HCT116 (cell line): ENCODE measurements around the gene NKAIN4. TPM values are rescaled to one million over a fixed set of nuclear protein-coding genes. Genes with fewer than 3 reads are reported as not detected.

Experiments
- ATAC-seq: fragments of 200-7000 bp; cut with Tn5 transposase; 2 replicates; pipeline ENCODE4 v1.9.1; 2020; ENCODE audit warnings: mild to moderate bottlenecking, moderate library complexity
- BruUV-seq: library from RNA; stranded (reverse); fragments of 400-500 nt; replicated peaks from 2 replicates; lab custom pipeline; 2021; lab: Mats Ljungman, UMichigan
- CTCF ChIA-PET: fragments of 300-600 bp; sonication (Branson Sonifier 250); formaldehyde crosslinking; loops from one replicate; lab custom pipeline; 2021; ENCODE audit warnings: antibody characterized with exemption; lab: Charles Lee
- POLR2A ChIA-PET: fragments of 300-600, 350-600 bp; sonication (Branson Sonifier 250); formaldehyde crosslinking; loops from one replicate; lab custom pipeline; 2021; ENCODE audit warnings: antibody characterized with exemption; lab: Charles Lee
- RAD21 ChIA-PET, 2 experiments: fragments of 300-600 bp; sonication (Branson Sonifier 250); formaldehyde crosslinking; loops; one replicate each; lab custom pipeline; 2023; ENCODE audit warnings: low total read pairs in 2 of 2; ENCODE audit not compliant: uncharacterized antibody in 2 of 2, unreplicated experiment in 2 of 2, low non-redundant PET in 1 of 2; lab: Charles Lee
- DNase-seq: peaks from one replicate; pipeline ENCODE4 v3.0.0-alpha.2; 2010; ENCODE audit warnings: low read depth, low spot score
- H2AFZ ChIP-seq: fragments of 200-600 bp; shearing (Covaris generic), sonication (generic); 2 replicates; pipeline ENCODE4 v1.6.1; 2017; ENCODE audit warnings: low read depth, mixed run types, mixed read lengths, antibody characterized with exemption, low read length; ENCODE audit not compliant: poor library complexity, severe bottlenecking
- H3K27ac ChIP-seq: 2 replicates; pipeline ENCODE4 v1.5.1; 2012; ENCODE audit warnings: low read depth, low read length
- H3K27me3 ChIP-seq: fragments of 200-600 bp; sonication (generic); 2 replicates; pipeline ENCODE4 v1.6.1; 2016; ENCODE audit warnings: mixed run types, low read length, mixed read lengths; ENCODE audit not compliant: insufficient read depth
- H3K36me3 ChIP-seq, 2 experiments: fragments of 200-500 bp in 1 of 2; fragments of 200-600 bp in 1 of 2; sonication (Bioruptor generic) in 1 of 2; sonication (generic) in 1 of 2; 2 replicates each; pipeline versions ENCODE4 v1.5.1 to v1.6.1; 2014 to 2016; ENCODE audit warnings: low read length in 2 of 2, inconsistent platforms in 1 of 2, mixed read lengths in 1 of 2, mixed run types in 1 of 2; ENCODE audit not compliant: insufficient read depth in 2 of 2, control insufficient read depth in 1 of 2
- H3K4me1 ChIP-seq, 2 experiments: fragments of 200-600 bp in 1 of 2; sonication (generic) in 1 of 2; 2 replicates each; pipeline versions ENCODE4 v1.5.1 to v1.6.1; 2012 to 2017; ENCODE audit warnings: low read length in 2 of 2, inconsistent platforms in 1 of 2, mild to moderate bottlenecking in 1 of 2, mixed read lengths in 1 of 2, mixed run types in 1 of 2, moderate library complexity in 1 of 2; ENCODE audit not compliant: insufficient read depth in 2 of 2, control insufficient read depth in 1 of 2
- H3K4me2 ChIP-seq: fragments of 200-600 bp; sonication (generic); 2 replicates; pipeline ENCODE4 v1.6.1; 2017; ENCODE audit warnings: mixed run types, low read length, mixed read lengths
- H3K4me3 ChIP-seq, 2 experiments: fragments of 200-600 bp in 1 of 2; sonication (generic) in 1 of 2; replicated peaks in 1 of 2; 2 replicates each; pipeline ENCODE4 v1.5.1; 2011 to 2016; ENCODE audit warnings: low read length in 2 of 2, control low read depth in 1 of 2, low read depth in 1 of 2, mild to moderate bottlenecking in 1 of 2, mixed read lengths in 1 of 2, mixed run types in 1 of 2
- H3K79me2 ChIP-seq: fragments of 200-600 bp; sonication (generic); 2 replicates; pipeline ENCODE4 v1.6.1; 2017; ENCODE audit warnings: mild to moderate bottlenecking, mixed run types, low read length, moderate library complexity, mixed read lengths; ENCODE audit not compliant: insufficient read depth
- H3K9ac ChIP-seq: fragments of 200-600 bp; sonication (generic); 2 replicates; pipeline ENCODE4 v1.6.1; 2016; ENCODE audit warnings: low read length, mixed read lengths
- H3K9me2 ChIP-seq: fragments of 200-600 bp; sonication (generic), shearing (Covaris generic); 2 replicates; pipeline ENCODE4 v1.6.1; 2017; ENCODE audit warnings: mixed run types, mild to moderate bottlenecking, moderate library complexity; ENCODE audit not compliant: insufficient read depth
- H3K9me3 ChIP-seq, 2 experiments: fragments of 200-500 bp in 1 of 2; fragments of 200-600 bp in 1 of 2; sonication (Bioruptor generic) in 1 of 2; sonication (generic) in 1 of 2; 2 replicates each; pipeline ENCODE4 v1.6.1; 2014 to 2017; ENCODE audit warnings: low read length in 2 of 2, mixed read lengths in 2 of 2, inconsistent platforms in 1 of 2, low read depth in 1 of 2, mild to moderate bottlenecking in 1 of 2, mixed run types in 1 of 2, moderate library complexity in 1 of 2; ENCODE audit not compliant: control insufficient read depth in 1 of 2, insufficient read depth in 1 of 2
- H4K20me1 ChIP-seq: fragments of 200-600 bp; sonication (generic), shearing (Covaris generic); 2 replicates; pipeline ENCODE4 v1.6.1; 2017; ENCODE audit warnings: mixed run types, mild to moderate bottlenecking, moderate library complexity; ENCODE audit not compliant: insufficient read depth
- ATF3 ChIP-seq: IDR thresholded peaks from 2 replicates; pipeline ENCODE4 v1.6.1; 2012
- EGR1 ChIP-seq: IDR thresholded peaks from 2 replicates; pipeline ENCODE4 v1.6.1; 2012; ENCODE audit warnings: low read depth
- ELF1 ChIP-seq: IDR thresholded peaks from 2 replicates; pipeline ENCODE4 v1.6.1; 2012; ENCODE audit warnings: low read depth, borderline replicate concordance
- EZH2phosphoT487 ChIP-seq: fragments of 200-600 bp; IDR thresholded peaks from 2 replicates; pipeline ENCODE4 v1.6.1; 2018; ENCODE audit warnings: antibody characterized with exemption, borderline replicate concordance
- FOSL1 ChIP-seq: IDR thresholded peaks from 2 replicates; pipeline ENCODE4 v1.6.1; 2012; ENCODE audit warnings: low read depth
- JUND ChIP-seq: IDR thresholded peaks from 2 replicates; pipeline ENCODE4 v1.6.1; 2012
- MAX ChIP-seq: IDR thresholded peaks from 2 replicates; pipeline ENCODE4 v1.6.1; 2012
- POLR2A ChIP-seq: IDR thresholded peaks from 2 replicates; pipeline ENCODE4 v1.7.0; 2011; ENCODE audit warnings: borderline replicate concordance; ENCODE audit not compliant: insufficient read depth, insufficient read length; ENCODE audit errors: extremely low read depth
- POLR2AphosphoS5 ChIP-seq: IDR thresholded peaks from 2 replicates; pipeline ENCODE4 v1.6.1; 2011; ENCODE audit warnings: mild to moderate bottlenecking, low read depth, low read length, moderate library complexity
- RAD21 ChIP-seq: IDR thresholded peaks from 2 replicates; pipeline ENCODE4 v1.6.1; 2012; ENCODE audit warnings: low read depth, mild to moderate bottlenecking
- REST ChIP-seq: IDR thresholded peaks from 2 replicates; pipeline ENCODE4 v1.6.1; 2012; ENCODE audit warnings: low read depth
- SIN3A ChIP-seq: IDR thresholded peaks from 2 replicates; pipeline ENCODE4 v1.6.1; 2012; ENCODE audit warnings: low read depth
- SP1 ChIP-seq: IDR thresholded peaks from 2 replicates; pipeline ENCODE4 v1.6.1; 2012; ENCODE audit warnings: low read depth
- YY1 ChIP-seq: IDR thresholded peaks from 2 replicates; pipeline ENCODE4 v1.6.1; 2011; ENCODE audit warnings: low read length, low read depth, moderate library complexity, mild to moderate bottlenecking; ENCODE audit not compliant: insufficient replicate concordance; ENCODE audit errors: extremely low read depth
- ZFX ChIP-seq: fragments of 450-650 bp; IDR thresholded peaks from 2 replicates; pipeline ENCODE4 v1.6.1; 2017
- ZNF274 ChIP-seq: fragments of 200-500 bp; sonication (Bioruptor generic); IDR thresholded peaks from 2 replicates; pipeline ENCODE4 v1.6.1; 2014; ENCODE audit warnings: mild to moderate bottlenecking, low read depth, low read length, inconsistent platforms
- intact Hi-C: fragments of 100-400 bp; cut with micrococcal nuclease; formaldehyde crosslinking; loops from 2 replicates; pipeline ENCODE4 v1.10.0; 2022
- total RNA-seq: library from RNA; stranded (reverse); gene quantifications from one replicate; pipeline ENCODE4 v1.2.1, GENCODE V29; 2021; ENCODE audit not compliant: unreplicated experiment

NKAIN4 gene
- total RNA-seq, 1 experiment from 2014 or later, result not detected

GRCh38 chr20:63196768-63197470 is 57.3 kb downstream of the NKAIN4 start:
- H3K27ac ChIP-seq, result no peak overlapping the region
- no peak overlapping the region for H3K4me2 ChIP-seq
- H3K9me3 ChIP-seq, result no peaks in the 10 kb centered on the region
- CTCF ChIA-PET, result interaction anchor here (1.8 kb wide), 1 partner anchor 26 kb away, joined by 5 read pairs; no protein-coding TSS in a partner anchor
- H3K4me1 ChIP-seq, result peaks cover 0 to 2% of the 10 kb centered on the region in 2 experiments; a peak in 2 of 4 replicates
- H3K79me2 ChIP-seq, result peaks cover 73% of the 10 kb centered on the region
- H3K36me3 ChIP-seq, result peaks cover 7 to 29% of the 10 kb centered on the region in 2 experiments; a peak in 3 of 4 replicates
- intact Hi-C loops, result no loop called here
- no peak for DNase-seq
- ATAC-seq, result peak; percentile 40; the same call in 1 of the 2 replicates
- H3K9ac ChIP-seq, result no peak overlapping the region
- H2AFZ ChIP-seq, result no peak overlapping the region
- POLR2A ChIA-PET, result no interaction called here
- TF ChIP-seq YY1 (no peak), ZNF274 (no peak), ELF1 (no peak), FOSL1 (no peak), SIN3A (no peak), POLR2A (no peak), JUND (no peak), SP1 (no peak), MAX (no peak), EZH2phosphoT487 (no peak), ZFX (no peak), ATF3 (no peak), RAD21 (no peak), EGR1 (no peak), REST (no peak), POLR2AphosphoS5 (no peak)
- no TSS peak for BruUV-seq
- no peak overlapping the region for H3K4me3 ChIP-seq
- no peaks in the 10 kb centered on the region for H3K27me3 ChIP-seq
- RAD21 ChIA-PET, result no interaction called here
- H4K20me1 ChIP-seq, result peaks cover 21% of the 10 kb centered on the region; the same call in 1 of the 2 replicates
- no peaks in the 10 kb centered on the region for H3K9me2 ChIP-seq
